Lower leg skin (tissue), 4 donors: Measurements from ENCODE around the gene RAP2A. TPM values are rescaled to one million over a fixed set of nuclear protein-coding genes. Genes with fewer than 3 reads are reported as not detected.

ENCODE experiments used
- DNase-seq, 2 donors: peaks; one replicate each; pipeline ENCODE4 v3.0.0-alpha.2; 2019; ENCODE audit warnings: low spot score in 2 of 2
- H3K4me3 ChIP-seq: fragments of 200-600 bp; sonication (generic); 2 replicates; pipeline ENCODE4 v1.5.1; 2017; ENCODE audit warnings: mild to moderate bottlenecking, low read depth; ENCODE audit not compliant: poor library complexity, severe bottlenecking
- CTCF ChIP-seq, 3 donors: fragments of 450-650 bp; IDR thresholded peaks; one replicate each; pipeline ENCODE4 v1.5.1; 2016; ENCODE audit warnings: antibody characterized with exemption in 3 of 3, mild to moderate bottlenecking in 3 of 3, moderate library complexity in 2 of 3
- POLR2A ChIP-seq, 2 donors: fragments of 450-650 bp; IDR thresholded peaks; one replicate each; pipeline ENCODE4 v1.6.1; 2016 to 2017; ENCODE audit warnings: antibody characterized with exemption in 2 of 2, mild to moderate bottlenecking in 1 of 2, moderate library complexity in 1 of 2
- WGBS, 2 donors: methylation state at CpG; one replicate each; pipeline ENCODE4 v1.1.5; 2018; 5-methylcytosine and 5-hydroxymethylcytosine counted together
- intact Hi-C: fragments of 100-400 bp; cut with DNase I; formaldehyde crosslinking; loops from one replicate; pipeline ENCODE4 v1.15.0; 2023; ENCODE audit warnings: low total_unique reads
- total RNA-seq, 4 donors: library from RNA; depleted of rRNA; stranded (reverse); fragments of >200 nt; gene quantifications; one replicate each; pipeline ENCODE4 v1.1.0, GENCODE V29; 2016

Gene RAP2A
- total RNA-seq = 10 to 100 TPM in 2 of 4 donors, 1 to 10 TPM in 2; 8.4 to 14.8 (median 10.3) TPM

- peak within 1 kb of the TSS; percentile 77 for H3K4me3 ChIP-seq
- peak; percentile 88 to 97 for DNase-seq
- intact Hi-C loops = no loop called here
- TF ChIP-seq POLR2A (IDR thresholded peaks at IDR 0.05) = peak in 1 of 2 donors; percentile 70
- no peak for TF ChIP-seq CTCF (IDR thresholded peaks at IDR 0.05)
- 1 to 2% methylated on average over 8 to 54 of the region's 94 CpGs for WGBS, 2 donors
These were observed at the start of gene RAP2A for GRCh38 chr13:97433727-97434396. RAP2A (plus strand) TSS chr13:97434169; CDS start chr13:97434471, 302 bp downstream.

- 84 to 85% methylated on average over 2 of the region's 2 CpGs for WGBS, 2 donors
- intact Hi-C loops = no loop called here
- H3K4me3 ChIP-seq = no peak overlapping the region
- DNase-seq = no peak
- TF ChIP-seq POLR2A (IDR thresholded peaks at IDR 0.05) (no peak), CTCF (IDR thresholded peaks at IDR 0.05) (no peak)
These were observed 49.6 kb upstream of the RAP2A start for GRCh38 chr13:97384371-97384770.

- TF ChIP-seq CTCF (IDR thresholded peaks at IDR 0.05) (no peak), POLR2A (IDR thresholded peaks at IDR 0.05) (no peak)
- H3K4me3 ChIP-seq = no peak overlapping the region
- DNase-seq = no peak
- intact Hi-C loops = no loop called here
These were observed 48.8 kb upstream of the RAP2A start for GRCh38 chr13:97385146-97385545.

- intact Hi-C loops = no loop called here
- WGBS, 2 donors = 73 to 78% methylated on average over 3 of the region's 3 CpGs
- no peak overlapping the region for H3K4me3 ChIP-seq
- no peak for DNase-seq
- no peak for TF ChIP-seq POLR2A (IDR thresholded peaks at IDR 0.05)
- no peak for TF ChIP-seq CTCF (IDR thresholded peaks at IDR 0.05)
These were observed 48.1 kb upstream of the RAP2A start for GRCh38 chr13:97385854-97386253.

- intact Hi-C loops = no loop called here
- WGBS, 2 donors = 72 to 80% methylated on average over 4 of the region's 4 CpGs
- H3K4me3 ChIP-seq = no peak overlapping the region
- peak in 1 of 2 donors; percentile 80 for DNase-seq
- no peak for TF ChIP-seq POLR2A (IDR thresholded peaks at IDR 0.05)
These were observed 47.0 kb upstream of the RAP2A start for GRCh38 chr13:97386801-97387484.

- no peak overlapping the region for H3K4me3 ChIP-seq
- TF ChIP-seq CTCF (IDR thresholded peaks at IDR 0.05) (no peak), POLR2A (IDR thresholded peaks at IDR 0.05) (no peak)
- 92 to 93% methylated on average over 5 of the region's 5 CpGs for WGBS, 2 donors
- DNase-seq = peak in 1 of 2 donors; percentile 84
- intact Hi-C loops = no loop called here
These were observed 46.5 kb upstream of the RAP2A start for GRCh38 chr13:97387485-97387839.
